Dendritic cell treated with granulocyte-macrophage colony-stimulating factor and Interleukin-4, amounts not matched to agents 40 ng/mL and 50 ng/mL, for 4 days (primary cell): ENCODE data around the gene PRODH2.
A peak's percentile ranks its signal among the peaks of the same experiment; 100 is the strongest.

ENCODE experiments used
- H3K27ac Mint-ChIP-seq: one replicate; pipeline ENCODE4 v1.8.0; 2022; ENCODE audit warnings: mild to moderate bottlenecking, mixed read lengths
- H3K27me3 Mint-ChIP-seq: one replicate; pipeline ENCODE4 v1.8.0; 2022; ENCODE audit warnings: mild to moderate bottlenecking, mixed read lengths
- H3K36me3 Mint-ChIP-seq: one replicate; pipeline ENCODE4 v1.8.0; 2022; ENCODE audit warnings: low read depth, mixed read lengths
- H3K4me1 Mint-ChIP-seq: one replicate; pipeline ENCODE4 v1.8.0; 2022; ENCODE audit warnings: low read depth, mixed read lengths
- H3K4me3 Mint-ChIP-seq: one replicate; pipeline ENCODE4 v1.8.0; 2022; ENCODE audit warnings: mild to moderate bottlenecking, moderate library complexity, mixed read lengths
- H3K9me3 Mint-ChIP-seq: one replicate; pipeline ENCODE4 v1.8.0; 2022; ENCODE audit warnings: mixed read lengths
- intact Hi-C: fragments of 100-400 bp; cut with micrococcal nuclease; formaldehyde crosslinking; loops from one replicate; pipeline ENCODE4 v1.15.0; 2022

Gene PRODH2

GRCh38 chr19:35756377-35757230, 56.0 kb downstream of the PRODH2 start, which contains the start of gene HSPB6:
Gene HSPB6 (minus strand): TSS chr19:35757029. CDS start chr19:35757008, 21 bp downstream.
- H3K36me3 Mint-ChIP-seq: peaks cover 76% of the 10 kb centered on the region
- peak within 1 kb of the TSS; percentile 88 for H3K27ac Mint-ChIP-seq
- peak within 1 kb of the TSS; percentile 91 for H3K4me3 Mint-ChIP-seq
- H3K27me3 Mint-ChIP-seq: peaks cover 30% of the 10 kb centered on the region
- no peaks in the 10 kb centered on the region for H3K9me3 Mint-ChIP-seq
- H3K4me1 Mint-ChIP-seq: peaks cover 50% of the 10 kb centered on the region
- intact Hi-C loops: no loop called here

- peaks cover 71% of the 10 kb centered on the region for H3K36me3 Mint-ChIP-seq
- intact Hi-C loops: no loop called here
- H3K9me3 Mint-ChIP-seq: no peaks in the 10 kb centered on the region
- H3K27me3 Mint-ChIP-seq: peaks cover 30% of the 10 kb centered on the region
- H3K4me1 Mint-ChIP-seq: peaks cover 50% of the 10 kb centered on the region
- peak overlapping the region; percentile 91 for H3K4me3 Mint-ChIP-seq
- peak overlapping the region; percentile 88 for H3K27ac Mint-ChIP-seq
These were observed 56.9 kb downstream of the PRODH2 start for GRCh38 chr19:35755550-35756376.

- Mint-ChIP-seq H3K36me3 (peaks cover 68% of the 10 kb centered on the region), H3K9me3 (no peaks in the 10 kb centered on the region), H3K4me3 (peak overlapping the region; percentile 51), H3K27me3 (peaks cover 30% of the 10 kb centered on the region), H3K4me1 (peaks cover 54% of the 10 kb centered on the region), H3K27ac (peak overlapping the region; percentile 25)
- intact Hi-C loops: no loop called here
These were observed 57.5 kb downstream of the PRODH2 start for GRCh38 chr19:35755131-35755549.

GRCh38 chr19:35754370-35755130, 58.1 kb downstream of the PRODH2 start:
- peaks cover 68% of the 10 kb centered on the region for H3K36me3 Mint-ChIP-seq
- H3K4me3 Mint-ChIP-seq: peak overlapping the region; percentile 51
- peaks cover 57% of the 10 kb centered on the region for H3K4me1 Mint-ChIP-seq
- peak overlapping the region; percentile 25 for H3K27ac Mint-ChIP-seq
- intact Hi-C loops: no loop called here
- H3K27me3 Mint-ChIP-seq: peaks cover 30% of the 10 kb centered on the region
- H3K9me3 Mint-ChIP-seq: no peaks in the 10 kb centered on the region

- Mint-ChIP-seq H3K9me3 (no peaks in the 10 kb centered on the region), H3K4me1 (peaks cover 57% of the 10 kb centered on the region), H3K36me3 (peaks cover 63% of the 10 kb centered on the region), H3K4me3 (no peak overlapping the region), H3K27me3 (peaks cover 30% of the 10 kb centered on the region), H3K27ac (no peak overlapping the region)
- intact Hi-C loops: no loop called here
These were observed 58.8 kb downstream of the PRODH2 start for GRCh38 chr19:35753634-35754369.

- Mint-ChIP-seq H3K4me3 (no peak overlapping the region), H3K36me3 (peaks cover 64% of the 10 kb centered on the region), H3K9me3 (no peaks in the 10 kb centered on the region), H3K27ac (no peak overlapping the region), H3K27me3 (peaks cover 30% of the 10 kb centered on the region), H3K4me1 (peaks cover 60% of the 10 kb centered on the region)
- intact Hi-C loops: no loop called here
These were observed 59.8 kb downstream of the PRODH2 start for GRCh38 chr19:35752746-35753350.

- Mint-ChIP-seq H3K27me3 (peaks cover 29% of the 10 kb centered on the region), H3K27ac (no peak overlapping the region), H3K4me3 (no peak overlapping the region), H3K9me3 (no peaks in the 10 kb centered on the region), H3K4me1 (peaks cover 58% of the 10 kb centered on the region), H3K36me3 (peaks cover 65% of the 10 kb centered on the region)
- intact Hi-C loops: no loop called here
These were observed 60.6 kb downstream of the PRODH2 start for GRCh38 chr19:35751839-35752745.

- H3K4me1 Mint-ChIP-seq: peaks cover 58% of the 10 kb centered on the region
- no peak overlapping the region for H3K4me3 Mint-ChIP-seq
- peaks cover 11% of the 10 kb centered on the region for H3K27me3 Mint-ChIP-seq
- H3K27ac Mint-ChIP-seq: peak overlapping the region; percentile 86
- no peaks in the 10 kb centered on the region for H3K9me3 Mint-ChIP-seq
- intact Hi-C loops: no loop called here
- H3K36me3 Mint-ChIP-seq: peaks cover 73% of the 10 kb centered on the region
These were observed 62.5 kb downstream of the PRODH2 start for GRCh38 chr19:35750167-35750566.
